Renal cortex interstitium (tissue), 11 donors: ENCODE measurements around the gene SLC38A8. TPM values are rescaled to one million over a fixed set of nuclear protein-coding genes. Genes with fewer than 3 reads are reported as not detected.

Experiments
- DNase-seq, 11 donors: peaks; one replicate each; pipeline ENCODE4 v3.0.0-alpha.2; 2013; ENCODE audit warnings: low read depth in 9 of 11, low spot score in 4 of 11; ENCODE audit errors: extremely low read depth in 1 of 11
- polyA plus RNA-seq, 3 donors: library from polyadenylated mRNA; unstranded; fragments of 120-200 nt; gene quantifications; one replicate each; pipeline ENCODE4 v1.2.1, GENCODE V29; 2013; ENCODE audit not compliant: insufficient read length in 3 of 3

Gene SLC38A8
- polyA plus RNA-seq, 3 donors = not detected

- no peak for DNase-seq
These were observed 77.0 kb downstream of the SLC38A8 start for GRCh38 chr16:83965444-83966152.

GRCh38 chr16:83964684-83965443 is 77.7 kb downstream of the SLC38A8 start:
- no peak for DNase-seq

- DNase-seq = no peak
These were observed 79.1 kb downstream of the SLC38A8 start for GRCh38 chr16:83963277-83964119.

GRCh38 chr16:83961591-83961990 is 81.0 kb downstream of the SLC38A8 start:
- DNase-seq = no peak

GRCh38 chr16:83960521-83961249 is 81.9 kb downstream of the SLC38A8 start:
- DNase-seq = no peak

Other genes starting within 250 kb of the SLC38A8 start
- gene HSBP1, start 234.8 kb downstream of the SLC38A8 start, polyA plus RNA-seq = 100 to 1,000 TPM; 180 to 226 (median 206) TPM
- gene MLYCD, start 143.7 kb downstream of the SLC38A8 start, polyA plus RNA-seq = 1 to 10 TPM; 3.7 to 5.7 (median 4.3) TPM
- gene OSGIN1, start 89.6 kb downstream of the SLC38A8 start, polyA plus RNA-seq = under 1 TPM; 0.59 to 0.87 (median 0.66) TPM
- gene NECAB2, start 74.6 kb downstream of the SLC38A8 start, polyA plus RNA-seq = 1 to 10 TPM; 2.3 to 3.5 (median 3.2) TPM
- 100 to 1,000 TPM; 100 to 116 (median 111) TPM for gene MBTPS1, start 74.1 kb upstream of the SLC38A8 start, polyA plus RNA-seq
- gene HSDL1, start 102.4 kb upstream of the SLC38A8 start, polyA plus RNA-seq = 10 to 100 TPM; 40.0 to 53.0 (median 45.4) TPM
- 1 to 10 TPM; 3.6 to 9.4 (median 4.2) TPM for gene DNAAF1, start 102.5 kb upstream of the SLC38A8 start, polyA plus RNA-seq
- 10 to 100 TPM; 34.3 to 58.7 (median 40.3) TPM for gene TAF1C, start 144.3 kb upstream of the SLC38A8 start, polyA plus RNA-seq
- gene ADAD2, start 148.4 kb upstream of the SLC38A8 start, polyA plus RNA-seq = under 1 TPM in 2 of 3 donors, not detected in 1; 0.30 to 0.73 TPM
- gene KCNG4, start 197.2 kb upstream of the SLC38A8 start, polyA plus RNA-seq = under 1 TPM in 2 of 3 donors, not detected in 1; 0.04 to 0.05 TPM